Placental epithelial cell (primary cell): ENCODE measurements around the gene PLCB3. TPM values are rescaled to one million over a fixed set of nuclear protein-coding genes. Genes with fewer than 3 reads are reported as not detected.

Experiments
- total RNA-seq: library from RNA; depleted of rRNA; stranded (reverse); fragments of >200 nt; gene quantifications from 2 replicates; pipeline ENCODE4 v1.2.3, GENCODE V29; 2012

The PLCB3 gene
- total RNA-seq: 34.9 and 60.6 TPM in 2 replicates

DNA sequence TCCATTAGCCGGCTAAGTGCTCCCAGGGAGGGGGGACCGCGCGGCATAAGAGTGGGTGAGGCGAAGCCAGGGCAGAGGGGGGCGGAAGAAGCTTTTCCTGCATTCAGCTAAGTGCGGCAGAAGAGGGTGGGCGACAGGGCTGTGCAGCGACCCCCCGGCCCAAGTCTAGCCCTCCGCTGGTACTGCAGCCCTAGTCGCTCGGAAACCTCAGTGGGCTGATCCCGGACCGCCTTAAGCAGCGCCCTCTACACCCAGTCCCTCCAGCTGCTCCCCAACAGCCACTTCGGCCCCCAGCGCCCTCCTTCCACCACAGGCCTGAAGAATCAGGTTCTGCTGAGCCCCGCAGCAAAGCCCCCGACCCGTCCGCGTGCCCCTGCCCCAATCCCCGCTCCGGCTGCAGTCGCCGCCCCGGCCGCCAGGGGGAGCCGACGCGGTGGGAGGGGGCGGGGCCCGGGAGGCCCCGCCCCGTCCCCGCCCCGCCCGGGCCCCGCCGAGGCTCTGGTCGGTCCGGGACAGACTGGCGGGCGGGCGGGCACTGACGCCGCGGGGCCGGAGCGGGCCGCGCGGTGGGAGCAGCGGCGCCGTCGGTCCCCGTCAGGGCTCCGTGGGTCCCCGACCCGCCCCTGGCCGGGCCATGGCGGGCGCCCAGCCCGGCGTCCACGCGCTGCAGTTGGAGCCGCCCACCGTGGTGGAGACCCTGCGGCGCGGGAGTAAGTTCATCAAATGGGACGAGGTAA is at the start of gene PLCB3:
Gene PLCB3, plus strand, starts transcription at position 515 of the 737 bp plus-strand sequence. Its CDS starts 120 bp downstream, at position 635.

DNA sequence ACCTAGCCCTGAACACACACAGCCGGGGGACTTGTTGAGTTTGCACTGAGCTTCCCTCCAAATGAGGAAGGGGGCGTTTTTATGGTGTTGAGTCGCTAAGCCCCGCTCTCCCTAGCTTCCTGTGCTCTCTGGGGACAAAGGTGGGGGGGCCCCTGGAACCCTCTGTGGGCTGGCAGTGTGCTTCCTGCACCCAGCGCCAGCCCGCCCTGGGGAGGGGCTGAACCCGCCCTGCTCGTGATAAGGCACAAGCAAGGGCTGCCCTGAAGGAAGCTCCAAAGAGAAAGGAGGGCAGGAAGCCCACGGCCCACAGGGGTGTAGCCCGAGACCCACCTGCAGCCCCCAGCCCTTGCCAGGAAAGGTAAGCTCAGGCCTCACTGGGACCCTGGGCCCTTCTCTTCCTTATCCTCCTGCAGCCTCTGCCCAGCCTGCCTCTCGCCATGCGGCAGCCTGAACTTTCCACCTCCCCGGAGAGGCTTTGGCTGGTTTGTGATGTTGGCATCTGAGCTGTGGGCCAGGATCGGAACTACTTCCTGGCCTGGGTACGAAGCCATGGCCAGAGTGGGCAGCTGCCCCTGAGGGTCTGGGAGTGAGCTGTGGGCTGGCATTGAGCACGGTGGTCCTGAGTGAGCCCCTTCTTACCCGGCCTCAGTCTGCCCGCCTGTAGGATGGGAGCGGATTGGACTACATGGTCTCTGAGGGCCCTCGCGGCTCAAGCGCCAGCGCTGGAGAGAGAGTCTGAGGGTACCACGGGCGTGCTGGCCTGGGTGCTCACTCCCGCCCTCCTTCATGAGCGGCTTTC is 44.7 kb upstream of the PLCB3 start, which contains the start of gene FERMT3:
Gene FERMT3, plus strand, starts transcription at position 265 of the 799 bp plus-strand sequence. CDS start 644 bp downstream, outside the sequence.

GRCh38 chr11:64225608-64226506 is 25.5 kb upstream of the PLCB3 start, which contains the start of the genes NUDT22 and TRPT1:
Gene NUDT22, plus strand, starts transcription at chr11:64226274. Its CDS starts 379 bp downstream, at chr11:64226653.
Gene TRPT1, minus strand, starts transcription at chr11:64226186. Its CDS starts 326 bp downstream, at chr11:64225860.

GRCh38 chr11:64230171-64230984 is 21.0 kb upstream of the PLCB3 start, which contains the start of gene DNAJC4:
Gene DNAJC4, plus strand, starts transcription at chr11:64230548. Its CDS starts 307 bp downstream, at chr11:64230855.

GRCh38 chr11:64233913-64234586 is 17.3 kb upstream of the PLCB3 start, which contains the start of gene VEGFB:
Gene VEGFB, plus strand, starts transcription at chr11:64234584. Its CDS starts 250 bp downstream, at chr11:64234834.

GRCh38 chr11:64240435-64241240 is 10.7 kb upstream of the PLCB3 start, which contains the start of gene FKBP2:
Gene FKBP2, plus strand, starts transcription at chr11:64241095. Its CDS starts 1,293 bp downstream, at chr11:64242388.

GRCh38 chr11:64246871-64247728 is 4.2 kb upstream of the PLCB3 start, which contains the start of gene PPP1R14B:
Gene PPP1R14B, minus strand, starts transcription at chr11:64246943. Its CDS starts 270 bp downstream, at chr11:64246673.

DNA sequence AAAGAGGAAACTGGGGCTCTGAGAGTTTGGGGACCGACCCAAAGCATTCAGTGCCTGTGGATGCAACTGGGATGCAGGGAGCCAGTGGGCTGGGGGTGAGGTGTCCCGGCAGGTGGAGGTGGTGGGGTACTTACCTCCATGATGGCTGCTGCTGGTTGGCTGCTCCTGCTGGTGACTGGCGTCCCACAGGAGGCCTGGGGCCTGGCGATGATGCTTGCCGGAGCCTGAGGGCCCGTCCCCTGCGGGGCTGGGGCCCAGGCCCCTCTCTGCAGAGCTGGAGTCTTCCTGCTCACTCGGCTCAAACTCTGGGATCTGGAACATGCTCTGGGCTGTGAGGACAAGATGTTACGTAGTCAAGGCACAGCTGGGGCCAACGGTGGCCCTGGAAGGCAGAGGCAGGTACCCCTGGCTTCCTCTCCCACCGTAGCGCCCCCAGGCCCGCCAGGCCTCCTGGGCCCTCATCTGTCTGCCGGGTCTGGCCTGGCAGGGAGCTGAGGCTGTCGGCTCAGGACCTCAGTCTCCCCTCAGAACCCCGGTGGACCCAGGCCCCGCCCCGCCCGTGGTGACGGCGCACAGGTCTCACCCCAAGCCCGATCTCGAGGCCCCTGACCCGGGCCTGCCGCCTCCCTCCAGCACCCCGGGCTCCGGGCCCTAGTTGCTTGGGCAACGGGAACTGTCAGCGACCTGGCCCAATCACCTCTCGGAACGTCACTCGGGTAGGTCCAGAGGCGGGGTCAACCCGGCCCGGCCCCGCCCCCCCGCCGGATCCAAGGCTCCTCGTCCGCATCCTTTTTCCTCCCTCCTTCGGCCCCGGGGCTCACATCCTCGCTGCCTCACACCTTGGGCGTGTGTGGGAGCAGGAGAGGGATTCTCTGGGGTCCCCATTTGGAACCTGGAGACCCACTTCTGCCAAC is 33.0 kb downstream of the PLCB3 start, which contains the start of gene BAD:
Gene BAD, minus strand, starts transcription at position 618 of the 914 bp plus-strand sequence. Its CDS starts 297 bp downstream, at position 321.

GRCh38 chr11:64284962-64285884 is 33.9 kb downstream of the PLCB3 start, which contains the start of gene GPR137:
Gene GPR137, plus strand, starts transcription at chr11:64285848. Its CDS starts 677 bp downstream, at chr11:64286525.

DNA sequence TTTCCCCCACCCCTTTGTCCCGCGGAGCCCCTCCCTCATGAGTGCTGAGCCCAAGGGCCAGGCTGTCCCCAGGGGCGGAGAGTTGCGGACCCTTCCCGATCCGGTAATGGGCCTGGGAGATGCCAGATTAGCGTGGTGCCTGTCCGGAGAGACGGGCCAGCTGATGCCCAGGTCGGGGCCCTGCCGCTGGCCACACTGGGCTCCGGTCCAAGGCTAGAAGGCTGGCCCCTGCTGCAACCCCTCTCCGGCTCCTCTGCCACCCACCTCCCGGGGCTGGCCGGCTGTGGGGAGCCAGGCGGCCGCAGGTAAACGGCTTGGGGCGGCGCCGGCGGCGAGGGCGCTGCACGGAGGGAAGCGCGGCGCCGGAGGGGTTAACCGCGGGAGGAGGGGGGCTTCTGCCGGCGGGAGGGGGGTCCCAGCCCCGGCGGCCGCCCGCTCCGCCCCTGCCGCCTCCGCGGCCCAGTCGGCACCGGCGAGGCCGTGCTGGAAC is 40.0 kb downstream of the PLCB3 start, which contains the start of gene KCNK4:
Gene KCNK4, plus strand, starts transcription at position 41 of the 490 bp plus-strand sequence. CDS start 1,717 bp downstream, outside the sequence.

DNA sequence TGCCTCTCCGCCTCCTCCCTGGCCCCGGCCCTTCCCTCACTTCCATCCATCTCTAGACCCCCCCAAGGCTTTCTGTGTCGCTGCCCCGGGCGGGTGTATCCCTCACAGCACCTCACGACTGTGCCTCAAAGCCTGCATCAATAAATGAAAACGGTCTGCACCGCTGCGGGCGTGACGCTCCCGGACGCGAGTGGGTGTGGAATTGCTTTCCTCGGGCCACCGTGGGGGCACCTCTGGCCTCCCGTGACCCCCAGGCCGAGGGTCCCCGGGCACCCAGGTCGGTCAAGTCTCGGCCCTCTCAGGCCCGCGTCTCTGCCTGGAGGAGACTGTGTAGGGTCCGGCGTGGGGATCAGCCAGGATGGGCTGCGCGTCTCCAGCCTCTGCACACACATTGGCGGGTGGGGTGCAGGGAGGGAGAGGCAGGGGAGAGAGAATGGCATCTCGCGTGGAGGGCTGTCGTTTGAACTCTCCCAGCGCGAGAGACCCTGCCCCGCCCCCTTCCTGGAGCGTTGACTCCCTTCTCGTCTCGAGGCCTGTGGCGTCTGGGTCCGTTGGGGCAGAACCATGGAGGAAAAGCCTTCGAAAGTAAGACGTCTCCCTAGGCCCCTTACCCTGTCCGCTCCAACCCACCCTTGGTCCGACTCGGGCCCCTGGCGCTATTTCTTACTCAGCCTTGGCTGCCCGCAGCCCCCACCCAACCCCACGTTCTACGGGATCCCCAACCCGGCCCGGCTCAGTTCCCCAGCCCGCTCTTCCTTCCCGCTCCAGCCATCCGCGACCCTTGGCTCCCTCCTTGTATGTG is 48.7 kb downstream of the PLCB3 start, which contains the start of gene CATSPERZ:
Gene CATSPERZ, plus strand, starts transcription at position 512 of the 802 bp plus-strand sequence. Its CDS starts 53 bp downstream, at position 565.

GRCh38 chr11:64305075-64305690 is 53.9 kb downstream of the PLCB3 start, which contains the start of gene ESRRA:
Gene ESRRA, plus strand, starts transcription at chr11:64305524. Its CDS starts 1,656 bp downstream, at chr11:64307180.

GRCh38 chr11:64317325-64317960 is 66.1 kb downstream of the PLCB3 start, which contains the start of gene TRMT112:
Gene TRMT112, minus strand, starts transcription at chr11:64317559. Its CDS starts 33 bp downstream, at chr11:64317526.

